ENCODE results near the gene FBXL14.

Gene FBXL14

DNA sequence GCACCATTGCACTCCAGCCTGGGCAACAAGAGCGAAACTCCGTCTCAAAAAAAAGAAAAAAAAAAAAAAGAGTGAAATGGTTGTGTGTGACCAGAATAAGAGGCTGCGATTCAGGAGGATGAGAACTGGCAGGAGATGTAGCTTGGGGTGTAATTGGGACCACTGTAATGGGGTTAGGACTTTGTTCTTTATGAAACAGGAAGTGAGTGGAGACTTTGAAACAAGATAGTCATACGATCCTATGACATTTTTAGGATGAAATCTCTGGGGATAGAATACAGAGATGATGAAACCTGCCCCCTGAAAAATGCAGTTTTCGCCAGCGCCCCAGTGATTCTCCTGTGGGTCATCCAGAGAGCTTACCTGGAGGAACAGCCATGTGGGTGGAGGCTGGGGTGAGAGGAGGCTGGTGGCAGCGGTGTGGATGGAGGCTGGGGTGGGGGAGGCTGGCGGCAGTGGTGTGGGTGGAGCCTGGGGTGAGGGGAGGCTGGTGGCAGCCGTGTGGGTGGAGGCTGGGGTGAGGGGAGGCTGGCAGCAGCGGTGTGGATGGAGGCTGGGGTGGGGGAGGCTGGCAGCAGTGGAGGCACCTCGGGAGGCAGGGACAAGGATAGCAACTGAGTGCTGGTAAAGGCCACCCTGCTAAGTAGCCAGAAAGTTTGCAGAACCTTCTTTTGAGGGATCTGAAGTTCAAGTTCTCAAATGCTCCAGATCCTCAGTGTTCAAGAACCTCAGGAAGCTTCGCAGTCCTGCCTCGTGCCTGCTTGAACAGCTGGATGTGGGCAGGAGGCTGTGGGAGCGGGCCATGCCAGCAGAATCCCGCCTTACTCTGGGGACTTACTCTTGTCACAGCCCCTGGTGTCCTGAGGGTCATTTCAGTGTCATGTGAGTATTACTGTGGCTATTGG lies 20.2 kb downstream of the FBXL14 start:
- Histone ChIP-seq H3K27ac (no peak overlapping the region), H3K36me3 (no peaks in the 10 kb centered on the region), H3K4me3 (ENCODE audit: low read depth in 1 of 2, low read length in 1 of 2) (no peak overlapping the region), H3K27me3 (peaks cover 66% of the 10 kb centered on the region), H3K9me3 (no peaks in the 10 kb centered on the region), H3K4me1 (ENCODE audit: control insufficient read depth in 1 of 2, insufficient read depth in 1 of 2, low read depth in 1 of 2, low read length in 1 of 2) (no peaks in the 10 kb centered on the region)
- no peak for TF ChIP-seq CTCF (IDR thresholded peaks at IDR 0.05)

DNA sequence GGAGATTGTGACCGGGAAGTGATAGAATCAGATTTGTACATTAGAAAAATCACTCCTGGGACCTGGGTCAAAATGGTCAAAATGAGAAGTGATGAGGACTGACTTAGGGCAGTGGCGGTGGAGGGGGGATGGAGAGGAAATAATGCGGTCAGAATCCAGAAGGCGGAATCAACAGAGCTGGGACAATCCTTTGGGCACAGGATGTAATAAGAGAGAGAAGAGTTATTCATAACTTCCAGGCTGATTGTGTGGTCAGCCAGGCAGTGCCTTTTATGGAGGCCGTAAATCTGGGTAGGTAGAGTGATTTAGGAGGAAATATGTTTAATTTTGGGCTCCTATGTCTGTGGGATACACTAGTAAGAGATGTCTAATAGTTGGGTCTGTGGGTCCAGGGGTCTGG lies 21.6 kb downstream of the FBXL14 start:
- H3K27ac ChIP-seq, result no peak overlapping the region
- no peaks in the 10 kb centered on the region for H3K36me3 ChIP-seq
- TF ChIP-seq CTCF (IDR thresholded peaks at IDR 0.05), result no peak
- H3K4me1 ChIP-seq (ENCODE audit: control insufficient read depth in 1 of 2, insufficient read depth in 1 of 2, low read depth in 1 of 2, low read length in 1 of 2), result no peaks in the 10 kb centered on the region
- no peak overlapping the region for H3K4me3 ChIP-seq (ENCODE audit: low read depth in 1 of 2, low read length in 1 of 2)
- H3K27me3 ChIP-seq, result peaks cover 77% of the 10 kb centered on the region
- H3K9me3 ChIP-seq, result no peaks in the 10 kb centered on the region

DNA sequence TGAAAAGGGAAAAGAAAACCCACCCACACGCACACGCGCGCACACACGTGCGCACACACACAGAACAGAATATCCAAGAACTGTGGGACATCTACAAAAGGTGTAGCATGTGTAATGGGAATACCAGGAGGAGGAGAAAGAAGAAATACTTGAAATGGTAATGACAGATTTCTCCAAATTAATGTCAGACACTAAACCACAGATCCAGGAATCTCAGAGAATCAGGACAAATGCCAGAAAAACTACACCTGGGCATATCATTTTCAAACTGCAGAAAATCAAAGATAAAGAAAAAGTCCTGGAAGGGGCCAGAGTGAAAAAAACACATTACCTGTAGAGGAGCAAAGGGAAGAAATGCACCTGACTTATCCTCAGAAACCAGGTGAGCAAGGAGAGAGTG lies 26.5 kb downstream of the FBXL14 start:
- H3K9me3 ChIP-seq, result no peaks in the 10 kb centered on the region
- no peak for TF ChIP-seq CTCF (IDR thresholded peaks at IDR 0.05)
- H3K27ac ChIP-seq, result no peak overlapping the region
- H3K4me1 ChIP-seq (ENCODE audit: control insufficient read depth in 1 of 2, insufficient read depth in 1 of 2, low read depth in 1 of 2, low read length in 1 of 2), result no peaks in the 10 kb centered on the region
- H3K36me3 ChIP-seq, result no peaks in the 10 kb centered on the region
- H3K4me3 ChIP-seq (ENCODE audit: low read depth in 1 of 2, low read length in 1 of 2), result no peak overlapping the region
- peaks cover 48% of the 10 kb centered on the region for H3K27me3 ChIP-seq

GRCh38 chr12:1566449-1567135 lies 27.8 kb downstream of the FBXL14 start:
- Histone ChIP-seq H3K9me3 (no peaks in the 10 kb centered on the region), H3K27ac (no peak overlapping the region), H3K27me3 (peaks cover 36% of the 10 kb centered on the region), H3K4me3 (ENCODE audit: low read depth in 1 of 2, low read length in 1 of 2) (no peak overlapping the region), H3K4me1 (ENCODE audit: control insufficient read depth in 1 of 2, insufficient read depth in 1 of 2, low read depth in 1 of 2, low read length in 1 of 2) (no peaks in the 10 kb centered on the region), H3K36me3 (no peaks in the 10 kb centered on the region)
- TF ChIP-seq CTCF (IDR thresholded peaks at IDR 0.05), result no peak

GRCh38 chr12:1565172-1565571 lies 29.2 kb downstream of the FBXL14 start:
- no peaks in the 10 kb centered on the region for H3K36me3 ChIP-seq
- no peak overlapping the region for H3K27ac ChIP-seq
- no peak for TF ChIP-seq CTCF (IDR thresholded peaks at IDR 0.05)
- no peaks in the 10 kb centered on the region for H3K4me1 ChIP-seq (ENCODE audit: control insufficient read depth in 1 of 2, insufficient read depth in 1 of 2, low read depth in 1 of 2, low read length in 1 of 2)
- peaks cover 30% of the 10 kb centered on the region for H3K27me3 ChIP-seq
- no peaks in the 10 kb centered on the region for H3K9me3 ChIP-seq
- no peak overlapping the region for H3K4me3 ChIP-seq (ENCODE audit: low read depth in 1 of 2, low read length in 1 of 2)

Measured in neutrophil (primary cell).